ENCODE measurements around the gene SUCLG2. TPM values are rescaled to one million over a fixed set of nuclear protein-coding genes. Genes with fewer than 3 reads are reported as not detected.

The SUCLG2 gene
- total RNA-seq, 1 donor, result 56.8 TPM

GRCh38 chr3:67653425-67654098 lies 850 bp downstream of the SUCLG2 start:
- Histone ChIP-seq H3K4me2 (ENCODE audit: insufficient read depth, low read length) (peak overlapping the region; percentile 99), H3K4me3 (ENCODE audit: insufficient read depth, low read length) (peak overlapping the region; percentile 86), H2AFZ (ENCODE audit: low read length) (peak overlapping the region; percentile 99), H3K27ac (ENCODE audit: low read depth, low read length) (peak overlapping the region; percentile 93), H3K36me3 (ENCODE audit: insufficient read depth, low read length) (no peaks in the 10 kb centered on the region), H3K4me1 (ENCODE audit: insufficient read depth, low read length) (peaks cover 30% of the 10 kb centered on the region), H4K20me1 (ENCODE audit: insufficient read depth, low read length) (no peaks in the 10 kb centered on the region), H3K79me2 (ENCODE audit: insufficient read depth, low read length) (peaks cover 62% of the 10 kb centered on the region), H3K27me3 (ENCODE audit: insufficient read depth, low read length) (no peaks in the 10 kb centered on the region), H3K9me3 (ENCODE audit: low read depth, low read length) (no peaks in the 10 kb centered on the region)
- no peak for DNase-seq (ENCODE audit: insufficient read length, low spot score, missing footprints)
- no peak for TF ChIP-seq CTCF (IDR thresholded peaks at IDR 0.05; ENCODE audit: extremely low read depth, low read depth, low read length)

- Histone ChIP-seq H3K27ac (ENCODE audit: low read depth, low read length) (no peak overlapping the region), H4K20me1 (ENCODE audit: insufficient read depth, low read length) (no peaks in the 10 kb centered on the region), H2AFZ (ENCODE audit: low read length) (no peak overlapping the region), H3K4me3 (ENCODE audit: insufficient read depth, low read length) (no peak overlapping the region), H3K4me2 (ENCODE audit: insufficient read depth, low read length) (no peak overlapping the region), H3K9me3 (ENCODE audit: low read depth, low read length) (no peaks in the 10 kb centered on the region), H3K79me2 (ENCODE audit: insufficient read depth, low read length) (peaks cover 84% of the 10 kb centered on the region), H3K36me3 (ENCODE audit: insufficient read depth, low read length) (no peaks in the 10 kb centered on the region), H3K4me1 (ENCODE audit: insufficient read depth, low read length) (peaks cover 51% of the 10 kb centered on the region), H3K27me3 (ENCODE audit: insufficient read depth, low read length) (no peaks in the 10 kb centered on the region)
- no peak for TF ChIP-seq CTCF (IDR thresholded peaks at IDR 0.05; ENCODE audit: extremely low read depth, low read depth, low read length)
- DNase-seq (ENCODE audit: insufficient read length, low spot score, missing footprints), result no peak
Measured at GRCh38 chr3:67650084-67650483, 4.3 kb downstream of the SUCLG2 start.

DNA sequence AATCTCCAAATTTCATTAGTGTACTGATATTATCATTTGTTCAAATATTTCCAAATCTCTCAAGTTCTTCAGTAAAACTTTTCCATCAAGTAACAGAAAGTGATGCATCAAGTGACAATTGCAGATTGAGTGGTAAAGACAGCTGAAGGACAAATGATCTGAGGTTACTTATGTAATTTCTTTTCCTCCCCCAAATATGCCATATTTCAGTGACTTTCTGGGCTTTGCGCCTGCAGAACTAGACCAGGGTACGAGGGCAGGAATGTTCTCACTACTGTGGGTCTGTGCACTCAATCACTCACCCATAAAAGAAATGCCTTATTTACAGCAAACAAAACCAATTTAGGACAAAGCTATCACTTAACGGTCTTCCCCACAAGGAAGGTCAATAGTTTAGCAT lies 4.7 kb downstream of the SUCLG2 start:
- peaks cover 83% of the 10 kb centered on the region for H3K79me2 ChIP-seq (ENCODE audit: insufficient read depth, low read length)
- H3K36me3 ChIP-seq (ENCODE audit: insufficient read depth, low read length), result no peaks in the 10 kb centered on the region
- H4K20me1 ChIP-seq (ENCODE audit: insufficient read depth, low read length), result no peaks in the 10 kb centered on the region
- no peak for DNase-seq (ENCODE audit: insufficient read length, low spot score, missing footprints)
- H3K27me3 ChIP-seq (ENCODE audit: insufficient read depth, low read length), result no peaks in the 10 kb centered on the region
- peaks cover 47% of the 10 kb centered on the region for H3K4me1 ChIP-seq (ENCODE audit: insufficient read depth, low read length)
- H3K4me3 ChIP-seq (ENCODE audit: insufficient read depth, low read length), result no peak overlapping the region
- H3K9me3 ChIP-seq (ENCODE audit: low read depth, low read length), result no peaks in the 10 kb centered on the region
- no peak overlapping the region for H2AFZ ChIP-seq (ENCODE audit: low read length)
- H3K4me2 ChIP-seq (ENCODE audit: insufficient read depth, low read length), result no peak overlapping the region
- TF ChIP-seq CTCF (IDR thresholded peaks at IDR 0.05; ENCODE audit: extremely low read depth, low read depth, low read length), result no peak
- H3K27ac ChIP-seq (ENCODE audit: low read depth, low read length), result peak overlapping the region; percentile 96

- Histone ChIP-seq H3K27me3 (ENCODE audit: insufficient read depth, low read length) (no peaks in the 10 kb centered on the region), H3K27ac (ENCODE audit: low read depth, low read length) (peak overlapping the region; percentile 96), H3K79me2 (ENCODE audit: insufficient read depth, low read length) (peaks cover 83% of the 10 kb centered on the region), H3K4me3 (ENCODE audit: insufficient read depth, low read length) (no peak overlapping the region), H3K9me3 (ENCODE audit: low read depth, low read length) (no peaks in the 10 kb centered on the region), H3K36me3 (ENCODE audit: insufficient read depth, low read length) (no peaks in the 10 kb centered on the region), H4K20me1 (ENCODE audit: insufficient read depth, low read length) (no peaks in the 10 kb centered on the region), H2AFZ (ENCODE audit: low read length) (no peak overlapping the region), H3K4me2 (ENCODE audit: insufficient read depth, low read length) (no peak overlapping the region), H3K4me1 (ENCODE audit: insufficient read depth, low read length) (peaks cover 45% of the 10 kb centered on the region)
- DNase-seq (ENCODE audit: insufficient read length, low spot score, missing footprints), result no peak
- TF ChIP-seq CTCF (IDR thresholded peaks at IDR 0.05; ENCODE audit: extremely low read depth, low read depth, low read length), result no peak
Measured at GRCh38 chr3:67648701-67649100, 5.7 kb downstream of the SUCLG2 start.
